Suprapubic skin (tissue), 4 donors: ENCODE results near the gene SCRN1.

ENCODE experiments used
- CTCF ChIP-seq, 2 donors: fragments of 200-600 bp in 1 of 2; fragments of 450-650 bp in 1 of 2; sonication (generic) in 1 of 2; IDR thresholded peaks; one replicate each; pipeline ENCODE4 v1.5.1; 2016 to 2019; ENCODE audit warnings: antibody characterized with exemption in 2 of 2, mild to moderate bottlenecking in 1 of 2, moderate library complexity in 1 of 2
- POLR2A ChIP-seq, 2 donors: fragments of 450-650 bp; IDR thresholded peaks; one replicate each; pipeline ENCODE4 v1.6.1; 2017; ENCODE audit warnings: antibody characterized with exemption in 2 of 2, mild to moderate bottlenecking in 2 of 2, moderate library complexity in 2 of 2
- POLR2AphosphoS5 ChIP-seq, 3 donors: sonication (generic); formaldehyde crosslinking; IDR thresholded peaks; one replicate each; pipeline ENCODE4 v1.6.1; 2017; ENCODE audit warnings: antibody characterized with exemption in 3 of 3

- TF ChIP-seq POLR2A (IDR thresholded peaks at IDR 0.05) (no peak), CTCF (IDR thresholded peaks at IDR 0.05) (no peak), POLR2AphosphoS5 (IDR thresholded peaks at IDR 0.05) (no peak)
These were observed 69.8 kb downstream of the SCRN1 start for GRCh38 chr7:29919790-29920189.
